ENCODE results near the gene KCNT2.
"Not testable (repeated sequence)": the region's sequence is repeated elsewhere in the genome, so short reads cannot be mapped to it uniquely, and the experiment has no call there.

Gene KCNT2

DNA sequence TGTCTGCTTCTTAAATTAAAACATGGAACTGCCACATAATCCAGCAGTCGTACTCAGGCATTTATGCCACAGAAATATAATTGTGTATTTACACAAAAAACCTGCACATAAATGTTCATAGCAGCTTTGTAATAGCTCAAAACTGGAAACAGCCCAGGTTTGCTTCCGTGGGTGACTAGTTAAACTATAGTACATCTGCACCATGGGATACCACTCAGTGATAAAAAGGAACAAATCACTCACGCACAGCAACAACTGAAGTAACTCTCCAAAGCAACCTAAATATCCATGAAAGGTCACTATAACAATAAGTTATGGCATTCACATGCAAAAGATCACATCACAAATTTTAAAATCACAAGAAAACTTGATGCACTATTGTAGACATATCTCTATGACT is 64.4 kb downstream of the KCNT2 start:
- DNase-seq (ENCODE audit: low read depth, low spot score), result no peak

GRCh38 chr1:196538473-196538872 is 69.8 kb downstream of the KCNT2 start:
- H3K4me1 ChIP-seq (ENCODE audit: insufficient read depth, insufficient read length), result no peaks in the 10 kb centered on the region
- H3K9ac ChIP-seq (ENCODE audit: insufficient read length, low read depth), result no peak overlapping the region
- H3K9me3 ChIP-seq (ENCODE audit: insufficient read depth, low read length), result peaks cover 32% of the 10 kb centered on the region
- H3K4me3 ChIP-seq (ENCODE audit: insufficient read length, low read depth), result no peak overlapping the region
- TF ChIP-seq YY1 (IDR thresholded peaks at IDR 0.05; ENCODE audit: insufficient read depth, insufficient read length) (no peak), SUZ12 (IDR thresholded peaks at IDR 0.05; ENCODE audit: extremely low read depth, insufficient read depth, insufficient read length) (no peak), ZNF274 (IDR thresholded peaks at IDR 0.05; ENCODE audit: low read depth, low read length) (no peak)
- H3K36me3 ChIP-seq (ENCODE audit: insufficient read depth, insufficient read length, low read length), result no peaks in the 10 kb centered on the region
- DNase-seq (ENCODE audit: low read depth, low spot score), result no peak
- H3K27me3 ChIP-seq (ENCODE audit: insufficient read depth, insufficient read length), result no peaks in the 10 kb centered on the region

More for the DNA sequence above, 64.4 kb downstream of the KCNT2 start:
- H3K36me3 ChIP-seq (ENCODE audit: insufficient read depth, insufficient read length, low read length), result no peaks in the 10 kb centered on the region
- H3K9ac ChIP-seq (ENCODE audit: insufficient read length, low read depth), result no peak overlapping the region
- TF ChIP-seq YY1 (IDR thresholded peaks at IDR 0.05; ENCODE audit: insufficient read depth, insufficient read length) (no peak), SUZ12 (IDR thresholded peaks at IDR 0.05; ENCODE audit: extremely low read depth, insufficient read depth, insufficient read length) (no peak), ZNF274 (IDR thresholded peaks at IDR 0.05; ENCODE audit: low read depth, low read length) (no peak)
- H3K9me3 ChIP-seq (ENCODE audit: insufficient read depth, low read length), result 0 out of 2 replicates have a peak, but pooled peaks cover under 1% of the 10 kb centered on the region
- H3K4me3 ChIP-seq (ENCODE audit: insufficient read length, low read depth), result no peak overlapping the region
- H3K27me3 ChIP-seq (ENCODE audit: insufficient read depth, insufficient read length), result no peaks in the 10 kb centered on the region
- H3K4me1 ChIP-seq (ENCODE audit: insufficient read depth, insufficient read length), result no peaks in the 10 kb centered on the region

DNA sequence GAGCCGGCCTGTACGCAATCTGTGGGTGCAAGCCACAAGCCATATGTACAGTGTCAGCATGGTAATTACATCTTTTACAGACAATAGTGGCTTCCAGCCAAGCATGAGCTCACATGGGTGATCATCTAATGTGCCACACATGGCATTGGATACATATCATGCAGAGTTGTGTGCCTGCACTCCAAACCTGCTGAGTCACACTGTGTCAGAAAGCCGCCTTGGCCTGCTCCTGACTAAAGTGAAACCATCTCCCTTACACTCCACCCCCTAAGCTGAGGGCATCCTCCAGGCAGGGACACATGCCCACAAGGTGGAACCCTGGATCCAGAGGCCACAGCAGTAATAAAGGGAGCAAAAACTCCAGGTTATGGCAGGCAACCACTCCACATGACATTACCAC is 72.5 kb downstream of the KCNT2 start:
- Histone ChIP-seq H3K9ac (ENCODE audit: insufficient read length, low read depth) (no peak overlapping the region), H3K4me3 (ENCODE audit: insufficient read length, low read depth) (no peak overlapping the region), H3K4me1 (ENCODE audit: insufficient read depth, insufficient read length) (no peaks in the 10 kb centered on the region), H3K36me3 (ENCODE audit: insufficient read depth, insufficient read length, low read length) (no peaks in the 10 kb centered on the region), H3K9me3 (ENCODE audit: insufficient read depth, low read length) (peaks cover 32% of the 10 kb centered on the region), H3K27me3 (ENCODE audit: insufficient read depth, insufficient read length) (no peaks in the 10 kb centered on the region)
- peak; percentile 15 for DNase-seq (ENCODE audit: low read depth, low spot score)
- TF ChIP-seq ZNF274 (IDR thresholded peaks at IDR 0.05; ENCODE audit: low read depth, low read length) (no peak), SUZ12 (IDR thresholded peaks at IDR 0.05; ENCODE audit: extremely low read depth, insufficient read depth, insufficient read length) (no peak), YY1 (IDR thresholded peaks at IDR 0.05; ENCODE audit: insufficient read depth, insufficient read length) (no peak)

DNA sequence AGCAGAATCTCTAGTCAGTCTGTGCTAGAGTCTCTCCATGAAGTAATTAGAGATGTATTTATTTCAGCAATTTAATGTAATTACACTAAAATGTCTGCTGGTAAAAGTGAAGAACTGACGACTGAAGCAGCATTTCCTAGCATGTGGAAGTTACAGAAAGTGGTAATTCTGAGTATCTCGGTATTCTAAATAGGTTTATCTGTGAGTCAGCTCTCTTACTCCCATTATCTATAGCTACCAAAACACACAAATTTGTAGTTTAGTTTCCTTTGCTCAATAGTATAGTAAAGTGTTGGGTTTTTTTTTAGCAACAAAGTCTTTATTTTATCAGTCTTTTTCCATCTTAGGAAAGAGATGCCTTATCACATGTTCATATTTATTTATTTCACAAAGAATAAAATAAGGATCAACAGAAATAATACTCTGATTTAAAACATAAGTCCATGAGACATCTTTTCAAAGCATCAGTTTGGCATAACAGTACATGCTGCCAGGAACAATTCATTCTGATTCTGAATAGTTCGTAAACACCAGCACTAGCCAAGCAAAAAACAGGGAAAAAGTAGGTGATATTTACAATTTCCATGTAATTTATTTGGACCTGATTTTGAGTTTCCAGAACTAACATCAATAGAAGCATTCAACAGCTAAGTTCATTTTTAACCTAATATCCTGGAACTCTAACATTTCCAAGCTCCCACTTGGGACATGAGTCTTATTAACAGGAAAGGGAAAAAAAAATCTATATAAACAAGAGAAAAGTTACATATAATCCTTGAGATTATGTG is 76.3 kb downstream of the KCNT2 start:
- Histone ChIP-seq H3K9me3 (ENCODE audit: insufficient read depth, low read length) (peaks cover 20% of the 10 kb centered on the region), H3K4me3 (ENCODE audit: insufficient read length, low read depth) (no peak overlapping the region), H3K9ac (ENCODE audit: insufficient read length, low read depth) (no peak overlapping the region), H3K27me3 (ENCODE audit: insufficient read depth, insufficient read length) (no peaks in the 10 kb centered on the region), H3K36me3 (ENCODE audit: insufficient read depth, insufficient read length, low read length) (no peaks in the 10 kb centered on the region), H3K4me1 (ENCODE audit: insufficient read depth, insufficient read length) (no peaks in the 10 kb centered on the region)
- TF ChIP-seq YY1 (IDR thresholded peaks at IDR 0.05; ENCODE audit: insufficient read depth, insufficient read length), result no peak
- TF ChIP-seq SUZ12 (IDR thresholded peaks at IDR 0.05; ENCODE audit: extremely low read depth, insufficient read depth, insufficient read length), result no peak
- no peak for TF ChIP-seq ZNF274 (IDR thresholded peaks at IDR 0.05; ENCODE audit: low read depth, low read length)
- no peak for DNase-seq (ENCODE audit: low read depth, low spot score)

- no peak for DNase-seq (ENCODE audit: low read depth, low spot score)
- Histone ChIP-seq H3K36me3 (ENCODE audit: insufficient read depth, insufficient read length, low read length) (no peaks in the 10 kb centered on the region), H3K9ac (ENCODE audit: insufficient read length, low read depth) (no peak overlapping the region), H3K9me3 (ENCODE audit: insufficient read depth, low read length) (0 out of 2 replicates have a peak, but pooled peaks cover 1% of the 10 kb centered on the region), H3K4me3 (ENCODE audit: insufficient read length, low read depth) (no peak overlapping the region), H3K27me3 (ENCODE audit: insufficient read depth, insufficient read length) (no peaks in the 10 kb centered on the region), H3K4me1 (ENCODE audit: insufficient read depth, insufficient read length) (no peaks in the 10 kb centered on the region)
- TF ChIP-seq SUZ12 (IDR thresholded peaks at IDR 0.05; ENCODE audit: extremely low read depth, insufficient read depth, insufficient read length) (no peak), ZNF274 (IDR thresholded peaks at IDR 0.05; ENCODE audit: low read depth, low read length) (no peak), YY1 (IDR thresholded peaks at IDR 0.05; ENCODE audit: insufficient read depth, insufficient read length) (no peak)
These were observed 80.3 kb downstream of the KCNT2 start for GRCh38 chr1:196527919-196528318.

- not testable (repeated sequence) for DNase-seq (ENCODE audit: low read depth, low spot score)
These were observed 85.5 kb downstream of the KCNT2 start for GRCh38 chr1:196522574-196523345.

GRCh38 chr1:196517193-196517592 is 91.0 kb downstream of the KCNT2 start:
- Histone ChIP-seq H3K9ac (ENCODE audit: insufficient read length, low read depth) (no peak overlapping the region), H3K36me3 (ENCODE audit: insufficient read depth, insufficient read length, low read length) (no peaks in the 10 kb centered on the region), H3K9me3 (ENCODE audit: insufficient read depth, low read length) (no peaks in the 10 kb centered on the region), H3K4me3 (ENCODE audit: insufficient read length, low read depth) (no peak overlapping the region), H3K4me1 (ENCODE audit: insufficient read depth, insufficient read length) (peaks cover 5% of the 10 kb centered on the region), H3K27me3 (ENCODE audit: insufficient read depth, insufficient read length) (no peaks in the 10 kb centered on the region)
- TF ChIP-seq SUZ12 (IDR thresholded peaks at IDR 0.05; ENCODE audit: extremely low read depth, insufficient read depth, insufficient read length), result no peak
- no peak for TF ChIP-seq ZNF274 (IDR thresholded peaks at IDR 0.05; ENCODE audit: low read depth, low read length)
- TF ChIP-seq YY1 (IDR thresholded peaks at IDR 0.05; ENCODE audit: insufficient read depth, insufficient read length), result no peak
- no peak for DNase-seq (ENCODE audit: low read depth, low spot score)

More at GRCh38 chr1:196522574-196523345, 85.5 kb downstream of the KCNT2 start:
- not testable (repeated sequence) for H3K4me3 ChIP-seq (ENCODE audit: insufficient read length, low read depth); H3K27me3 ChIP-seq (ENCODE audit: insufficient read depth, insufficient read length); H3K9ac ChIP-seq (ENCODE audit: insufficient read length, low read depth); H3K36me3 ChIP-seq (ENCODE audit: insufficient read depth, insufficient read length, low read length); H3K4me1 ChIP-seq (ENCODE audit: insufficient read depth, insufficient read length); H3K9me3 ChIP-seq (ENCODE audit: insufficient read depth, low read length)

Measured in NT2/D1 (cell line).